ENCODE data around the gene ZNF385A. TPM values are rescaled to one million over a fixed set of nuclear protein-coding genes. Genes with fewer than 3 reads are reported as not detected.

Gene ZNF385A
- total and polyA plus RNA-seq, 2 donors (not counting 3 experiments of a cell fraction or from before 2014, with no cell fraction given) = 1.6 to 7.9 TPM

DNA sequence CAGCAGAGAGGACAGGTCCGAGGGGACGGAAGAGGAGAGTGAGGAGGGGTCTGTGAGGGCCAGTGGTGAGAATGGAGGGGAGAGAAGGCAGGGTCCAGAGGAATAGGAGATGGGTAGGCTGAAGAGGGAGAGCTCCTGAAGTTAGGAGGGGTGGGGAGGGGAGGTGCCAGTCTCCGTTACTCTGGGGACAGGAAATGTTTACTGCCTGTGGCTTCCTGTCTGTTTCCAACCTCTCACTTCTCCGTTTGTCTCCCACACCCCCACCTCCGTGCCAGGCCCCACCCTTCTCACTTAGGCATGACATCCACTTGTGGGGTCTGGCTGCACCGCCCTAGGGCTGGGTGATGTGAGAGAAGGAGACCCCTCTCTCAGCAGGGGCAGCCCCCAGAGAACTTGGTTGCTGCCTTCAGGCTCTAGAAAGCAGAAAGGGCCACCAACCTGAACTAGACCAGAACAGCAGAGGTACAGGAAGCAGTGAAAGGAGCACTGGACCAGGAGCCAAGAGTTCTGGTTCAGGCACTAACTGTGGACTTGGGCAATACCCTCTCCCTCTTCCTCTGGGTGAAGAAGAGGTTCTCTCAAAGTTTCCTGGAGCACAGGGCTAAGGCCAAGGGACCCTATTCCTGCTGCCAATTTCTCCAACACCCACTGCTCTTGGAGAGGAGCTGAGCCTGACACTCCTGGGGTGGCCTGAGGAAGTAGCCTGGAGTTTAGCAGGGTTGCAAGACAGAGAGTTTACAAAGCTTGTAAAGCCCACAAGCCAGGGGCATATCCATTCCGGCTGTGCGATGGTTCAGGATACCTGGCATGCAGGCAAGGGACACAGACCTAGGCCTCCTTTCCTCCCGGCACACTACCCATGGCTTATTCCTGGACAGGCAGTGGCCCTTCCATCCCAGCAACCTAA lies 29.0 kb upstream of the ZNF385A start:
- peaks cover 16 to 35% of the 10 kb centered on the region in 2 experiments for H3K36me3 ChIP-seq (ENCODE audit: control insufficient read depth in 2 of 2, extremely low read depth in 1 of 2, insufficient read depth in 2 of 2, low read length in 2 of 2)
- no TSS peak for BruUV-seq (replicated peaks)
- peak; percentile 85 for DNase-seq (ENCODE audit: low read depth, low spot score)

DNA sequence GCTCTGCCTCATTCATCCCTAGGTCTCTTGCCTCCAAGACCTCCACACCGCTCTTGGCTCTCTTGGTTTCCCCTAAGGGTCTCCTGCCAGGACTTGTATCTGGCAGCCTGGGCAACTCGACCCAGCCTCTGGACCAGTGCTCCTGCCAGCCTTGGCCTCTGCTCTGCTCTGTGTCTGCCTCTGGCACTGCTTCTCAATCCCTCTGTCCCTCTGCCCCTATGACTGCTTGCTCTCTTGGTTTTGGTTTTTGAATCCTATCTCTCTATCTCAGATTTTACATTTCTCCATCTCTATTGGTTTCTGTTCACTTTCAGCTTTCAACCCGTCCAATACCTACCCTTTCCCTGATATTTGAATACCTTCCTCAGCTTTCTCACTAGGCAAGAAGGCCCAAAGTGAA lies 28.3 kb upstream of the ZNF385A start:
- dilution Hi-C loops (cut with MboI; ENCODE audit: extremely low pct_ligation_motif_present, low sequenced_read_pairs) = no loop called here
- BruUV-seq (replicated peaks) = no TSS peak
- Histone ChIP-seq H3K4me1 (ENCODE audit: control insufficient read depth, extremely low read depth, insufficient read depth, low read length) (peaks cover 56% of the 10 kb centered on the region), H3K4me3 (replicated peaks in 1 of 3; ENCODE audit: insufficient read depth in 1 of 3, low read depth in 1 of 3, low read length in 3 of 3) (peak overlapping the region in 2 of 3 experiments; percentile 20 to 62), H3K4me2 (ENCODE audit: insufficient read depth, low read length) (peak overlapping the region; percentile 98), H3K27me3 (ENCODE audit: control insufficient read depth in 2 of 2, insufficient read depth in 2 of 2, low read length in 2 of 2) (no peaks in the 10 kb centered on the region), H4K20me1 (replicated peaks; ENCODE audit: control insufficient read depth, extremely low read depth, insufficient read depth, low read length) (no peaks in the 10 kb centered on the region), H3K9me3 (replicated peaks; ENCODE audit: control insufficient read depth, insufficient read depth, low read length) (no peaks in the 10 kb centered on the region), H3K9ac (replicated peaks; ENCODE audit: extremely low read depth, insufficient read depth, low read length) (peak overlapping the region; percentile 74), H2AFZ (ENCODE audit: low read depth, low read length) (no peak overlapping the region), H3K36me3 (ENCODE audit: control insufficient read depth in 2 of 2, extremely low read depth in 1 of 2, insufficient read depth in 2 of 2, low read length in 2 of 2) (peaks cover 21 to 41% of the 10 kb centered on the region in 2 experiments), H3K79me2 (ENCODE audit: control insufficient read depth, insufficient read depth, low read length) (peaks cover 97% of the 10 kb centered on the region), H3K9me1 (replicated peaks; ENCODE audit: control insufficient read depth, extremely low read depth, insufficient read depth, low read length) (no peaks in the 10 kb centered on the region), H3K27ac (ENCODE audit: insufficient read depth, low read depth, low read length) (peak overlapping the region; percentile 96)
- DNase-seq (ENCODE audit: low read depth, low spot score) = peak; percentile 39
- intact Hi-C loops (cut with micrococcal nuclease) = loop anchor here (1.0 to 5.0 kb wide), 3 partner anchors 16 to 130 kb away; partner anchors contain the start of genes CBX5 and HNRNPA1
- ChIA-PET POLR2A (interaction anchor here (3.9 to 8.7 kb wide), 3 partner anchors 13 to 20 kb away, joined by 19 to 60 read pairs (median 28); no protein-coding TSS in a partner anchor), CTCF (interaction anchor here (2.3 to 11.8 kb wide), 6 partner anchors 9 to 42 kb away, joined by 8 to 221 read pairs (median 73); no protein-coding TSS in a partner anchor)
- FAIRE-seq = no peak
- TF ChIP-seq FOS (IDR thresholded peaks at IDR 0.05; ENCODE audit: borderline replicate concordance, insufficient read depth, low read length) (no peak), GATA2 (IDR thresholded peaks at IDR 0.05; ENCODE audit: insufficient read depth, insufficient read length, low read depth, low read length) (no peak), JUN (IDR thresholded peaks at IDR 0.05; ENCODE audit: borderline replicate concordance, insufficient read depth, insufficient read length, low read depth) (no peak), POLR2AphosphoS5 (IDR thresholded peaks at IDR 0.05; ENCODE audit: insufficient read depth, low read depth, low read length) (no peak), EZH2 (IDR thresholded peaks at IDR 0.05; ENCODE audit: borderline replicate concordance, low read depth, low read length, severe bottlenecking) (no peak), MYC (IDR thresholded peaks at IDR 0.05; ENCODE audit: low read depth, low read length) (no peak), POLR2A (IDR thresholded peaks at IDR 0.05; ENCODE audit: low read depth, low read length) (no peak)
- TF ChIP-seq, protein P1, sequence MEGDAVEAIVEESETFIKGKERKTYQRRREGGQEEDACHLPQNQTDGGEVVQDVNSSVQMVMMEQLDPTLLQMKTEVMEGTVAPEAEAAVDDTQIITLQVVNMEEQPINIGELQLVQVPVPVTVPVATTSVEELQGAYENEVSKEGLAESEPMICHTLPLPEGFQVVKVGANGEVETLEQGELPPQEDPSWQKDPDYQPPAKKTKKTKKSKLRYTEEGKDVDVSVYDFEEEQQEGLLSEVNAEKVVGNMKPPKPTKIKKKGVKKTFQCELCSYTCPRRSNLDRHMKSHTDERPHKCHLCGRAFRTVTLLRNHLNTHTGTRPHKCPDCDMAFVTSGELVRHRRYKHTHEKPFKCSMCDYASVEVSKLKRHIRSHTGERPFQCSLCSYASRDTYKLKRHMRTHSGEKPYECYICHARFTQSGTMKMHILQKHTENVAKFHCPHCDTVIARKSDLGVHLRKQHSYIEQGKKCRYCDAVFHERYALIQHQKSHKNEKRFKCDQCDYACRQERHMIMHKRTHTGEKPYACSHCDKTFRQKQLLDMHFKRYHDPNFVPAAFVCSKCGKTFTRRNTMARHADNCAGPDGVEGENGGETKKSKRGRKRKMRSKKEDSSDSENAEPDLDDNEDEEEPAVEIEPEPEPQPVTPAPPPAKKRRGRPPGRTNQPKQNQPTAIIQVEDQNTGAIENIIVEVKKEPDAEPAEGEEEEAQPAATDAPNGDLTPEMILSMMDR (IDR thresholded peaks at IDR 0.05; ENCODE audit: extremely low read depth in 1 of 2, insufficient read depth in 1 of 2, low read depth in 1 of 2, low read length in 2 of 2) = no peak
- TF ChIP-seq, protein P2, sequence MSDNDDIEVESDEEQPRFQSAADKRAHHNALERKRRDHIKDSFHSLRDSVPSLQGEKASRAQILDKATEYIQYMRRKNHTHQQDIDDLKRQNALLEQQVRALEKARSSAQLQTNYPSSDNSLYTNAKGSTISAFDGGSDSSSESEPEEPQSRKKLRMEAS (IDR thresholded peaks at IDR 0.05; ENCODE audit: insufficient read depth, insufficient read length) = no peak

More for the DNA sequence above, 29.0 kb upstream of the ZNF385A start:
- Histone ChIP-seq H3K9me3 (replicated peaks; ENCODE audit: control insufficient read depth, insufficient read depth, low read length) (no peaks in the 10 kb centered on the region), H3K27ac (ENCODE audit: insufficient read depth, low read depth, low read length) (peak overlapping the region; percentile 96), H3K9ac (replicated peaks; ENCODE audit: extremely low read depth, insufficient read depth, low read length) (peak overlapping the region; percentile 74), H3K9me1 (replicated peaks; ENCODE audit: control insufficient read depth, extremely low read depth, insufficient read depth, low read length) (no peaks in the 10 kb centered on the region), H3K4me3 (replicated peaks in 1 of 3; ENCODE audit: insufficient read depth in 1 of 3, low read depth in 1 of 3, low read length in 3 of 3) (peak overlapping the region; percentile 20 to 62 (median 27)), H4K20me1 (replicated peaks; ENCODE audit: control insufficient read depth, extremely low read depth, insufficient read depth, low read length) (no peaks in the 10 kb centered on the region), H2AFZ (ENCODE audit: low read depth, low read length) (no peak overlapping the region), H3K4me1 (ENCODE audit: control insufficient read depth, extremely low read depth, insufficient read depth, low read length) (peaks cover 52% of the 10 kb centered on the region), H3K27me3 (ENCODE audit: control insufficient read depth in 2 of 2, insufficient read depth in 2 of 2, low read length in 2 of 2) (no peaks in the 10 kb centered on the region), H3K79me2 (ENCODE audit: control insufficient read depth, insufficient read depth, low read length) (peaks cover 99% of the 10 kb centered on the region), H3K4me2 (ENCODE audit: insufficient read depth, low read length) (peak overlapping the region; percentile 98)
- intact Hi-C loops (cut with micrococcal nuclease) (loop anchor here (1.0 to 5.0 kb wide), 3 partner anchors 15 to 131 kb away; partner anchors contain the start of genes CBX5 and HNRNPA1), dilution Hi-C loops (cut with MboI; ENCODE audit: extremely low pct_ligation_motif_present, low sequenced_read_pairs) (no loop called here)
- POLR2A ChIA-PET = interaction anchor here (1.2 to 8.7 kb wide), 4 partner anchors 12 to 19 kb away, joined by 3 to 60 read pairs (median 24); no protein-coding TSS in a partner anchor
- TF ChIP-seq GATA2 (IDR thresholded peaks at IDR 0.05; ENCODE audit: insufficient read depth, insufficient read length, low read depth, low read length) (no peak), POLR2AphosphoS5 (IDR thresholded peaks at IDR 0.05; ENCODE audit: insufficient read depth, low read depth, low read length) (peak; percentile 56), EZH2 (IDR thresholded peaks at IDR 0.05; ENCODE audit: borderline replicate concordance, low read depth, low read length, severe bottlenecking) (no peak), POLR2A (IDR thresholded peaks at IDR 0.05; ENCODE audit: low read depth, low read length) (peak; percentile 67)
- TF ChIP-seq, protein P2 (IDR thresholded peaks at IDR 0.05; ENCODE audit: insufficient read depth, insufficient read length) = no peak
- CTCF ChIA-PET = interaction anchor here (1.1 to 11.8 kb wide), 6 partner anchors 9 to 34 kb away, joined by 4 to 221 read pairs (median 73); no protein-coding TSS in a partner anchor
- FAIRE-seq = peak; percentile 97

All from endothelial cell of umbilical vein (primary cell).